ENCODE measurements around the gene BAIAP2L1.

Gene BAIAP2L1

DNA sequence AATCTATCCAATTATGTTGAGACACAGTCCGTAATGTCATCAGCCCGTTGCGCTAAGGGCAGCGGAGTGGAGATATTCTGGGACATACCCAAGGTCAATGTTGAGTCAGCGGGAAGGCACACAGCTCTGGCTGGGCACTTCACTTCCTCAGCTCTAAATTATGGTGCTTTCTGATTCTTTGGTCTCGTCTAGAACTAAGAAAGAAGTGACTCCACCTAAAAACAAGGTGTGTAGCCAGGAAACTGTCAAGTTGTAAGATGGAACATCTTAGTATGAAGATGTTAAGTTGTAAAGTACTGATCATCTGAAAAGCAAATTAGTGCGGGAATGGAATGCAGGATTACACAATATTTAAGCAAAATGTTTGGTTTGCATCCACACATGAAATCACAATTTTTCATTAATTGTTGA, 43.1 kb downstream of the BAIAP2L1 start:
- DNase-seq (ENCODE audit: low read depth, low spot score) = no peak
- Histone ChIP-seq H3K4me1 (ENCODE audit: insufficient read depth, insufficient read length) (peaks cover 11% of the 10 kb centered on the region), H3K36me3 (ENCODE audit: insufficient read depth, insufficient read length, low read length) (peaks cover 6% of the 10 kb centered on the region), H3K4me3 (ENCODE audit: insufficient read length, low read depth) (no peak overlapping the region), H3K27me3 (ENCODE audit: insufficient read depth, insufficient read length) (no peaks in the 10 kb centered on the region), H3K9me3 (ENCODE audit: insufficient read depth, low read length) (no peaks in the 10 kb centered on the region), H3K9ac (ENCODE audit: insufficient read length, low read depth) (no peak overlapping the region)
- TF ChIP-seq YY1 (IDR thresholded peaks at IDR 0.05; ENCODE audit: insufficient read depth, insufficient read length) (no peak), ZNF274 (IDR thresholded peaks at IDR 0.05; ENCODE audit: low read depth, low read length) (no peak), SUZ12 (IDR thresholded peaks at IDR 0.05; ENCODE audit: extremely low read depth, insufficient read depth, insufficient read length) (no peak)

DNA sequence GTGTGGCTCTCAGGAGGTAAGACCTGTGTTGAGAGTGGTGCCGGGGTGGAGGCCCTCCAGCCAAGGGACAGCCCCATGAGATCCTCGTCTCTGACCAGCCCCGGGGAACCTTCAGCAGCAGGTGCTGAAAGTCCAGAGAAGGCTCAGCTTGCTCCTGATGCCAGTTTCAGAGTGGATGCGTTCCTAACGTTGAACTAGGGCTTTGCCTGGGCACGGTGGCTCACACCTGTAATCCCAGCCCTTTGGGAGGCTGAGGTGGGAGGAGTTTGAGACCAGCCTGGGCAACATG, 45.7 kb downstream of the BAIAP2L1 start:
- Histone ChIP-seq H3K9me3 (ENCODE audit: insufficient read depth, low read length) (no peaks in the 10 kb centered on the region), H3K4me3 (ENCODE audit: insufficient read length, low read depth) (no peak overlapping the region), H3K36me3 (ENCODE audit: insufficient read depth, insufficient read length, low read length) (peaks cover 4% of the 10 kb centered on the region), H3K4me1 (ENCODE audit: insufficient read depth, insufficient read length) (peaks cover 6% of the 10 kb centered on the region), H3K9ac (ENCODE audit: insufficient read length, low read depth) (no peak overlapping the region), H3K27me3 (ENCODE audit: insufficient read depth, insufficient read length) (no peaks in the 10 kb centered on the region)
- TF ChIP-seq ZNF274 (IDR thresholded peaks at IDR 0.05; ENCODE audit: low read depth, low read length) (no peak), YY1 (IDR thresholded peaks at IDR 0.05; ENCODE audit: insufficient read depth, insufficient read length) (no peak), SUZ12 (IDR thresholded peaks at IDR 0.05; ENCODE audit: extremely low read depth, insufficient read depth, insufficient read length) (no peak)
- DNase-seq (ENCODE audit: low read depth, low spot score) = no peak

DNA sequence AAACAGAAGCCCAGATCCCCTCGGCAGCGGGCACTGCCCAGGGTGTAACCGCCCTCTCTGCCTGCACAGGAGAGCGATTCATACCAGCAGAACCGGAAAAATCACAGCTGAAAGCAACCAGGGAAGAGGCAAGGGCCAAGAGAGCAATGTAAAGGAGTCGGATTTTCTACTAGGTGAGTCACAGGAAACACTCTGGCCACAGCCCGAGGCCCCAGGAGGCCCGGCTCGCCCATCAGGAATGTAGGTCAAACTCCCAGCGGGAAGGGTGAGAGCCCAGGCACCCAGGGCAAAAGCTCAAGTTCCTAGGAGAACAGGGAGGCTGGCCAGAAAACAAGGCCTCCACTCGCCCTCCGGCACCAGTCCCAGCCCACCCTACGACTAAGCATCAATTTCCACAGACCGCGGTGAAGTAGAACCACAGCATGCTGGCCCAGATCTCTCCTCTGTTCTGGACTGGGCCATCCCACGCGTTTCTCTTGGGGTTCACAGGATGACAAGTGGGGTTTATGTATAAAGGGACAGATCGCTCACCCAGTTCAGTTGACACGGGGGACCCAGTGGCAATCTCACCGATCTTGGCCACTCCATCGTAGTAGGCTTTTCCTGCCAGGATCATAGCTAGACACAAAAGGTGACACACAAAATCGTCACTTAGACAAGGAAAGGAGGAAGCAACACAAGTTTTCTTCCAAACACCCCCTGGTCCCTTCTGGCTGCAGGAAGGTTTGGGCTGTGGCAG, 46.2 kb downstream of the BAIAP2L1 start:
- no peak for TF ChIP-seq YY1 (IDR thresholded peaks at IDR 0.05; ENCODE audit: insufficient read depth, insufficient read length)
- TF ChIP-seq SUZ12 (IDR thresholded peaks at IDR 0.05; ENCODE audit: extremely low read depth, insufficient read depth, insufficient read length) = no peak
- TF ChIP-seq ZNF274 (IDR thresholded peaks at IDR 0.05; ENCODE audit: low read depth, low read length) = no peak
- DNase-seq (ENCODE audit: low read depth, low spot score) = no peak

DNA sequence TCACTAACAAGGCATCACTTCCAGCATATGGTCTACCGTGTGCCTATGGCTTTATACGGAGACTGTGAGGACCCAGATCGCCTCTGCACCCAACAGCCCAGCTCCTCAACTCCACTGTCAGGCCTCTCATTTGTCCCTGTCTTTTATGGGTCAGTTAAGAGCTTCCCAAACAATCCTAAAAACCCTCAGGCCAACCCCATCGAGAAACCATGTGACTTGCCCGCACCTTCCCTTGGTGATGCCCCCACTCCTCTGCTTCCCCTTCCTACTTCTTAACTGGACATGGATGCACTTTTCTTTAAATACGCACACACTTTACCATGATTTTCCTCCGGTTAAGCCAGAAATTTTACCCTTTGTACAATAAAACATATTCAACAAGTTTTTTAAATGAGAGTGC, 46.8 kb downstream of the BAIAP2L1 start:
- Histone ChIP-seq H3K4me3 (ENCODE audit: insufficient read length, low read depth) (no peak overlapping the region), H3K27me3 (ENCODE audit: insufficient read depth, insufficient read length) (no peaks in the 10 kb centered on the region), H3K9ac (ENCODE audit: insufficient read length, low read depth) (no peak overlapping the region), H3K4me1 (ENCODE audit: insufficient read depth, insufficient read length) (peaks cover 6% of the 10 kb centered on the region), H3K9me3 (ENCODE audit: insufficient read depth, low read length) (no peaks in the 10 kb centered on the region), H3K36me3 (ENCODE audit: insufficient read depth, insufficient read length, low read length) (peaks cover 4% of the 10 kb centered on the region)
- no peak for DNase-seq (ENCODE audit: low read depth, low spot score)
- TF ChIP-seq SUZ12 (IDR thresholded peaks at IDR 0.05; ENCODE audit: extremely low read depth, insufficient read depth, insufficient read length) (no peak), YY1 (IDR thresholded peaks at IDR 0.05; ENCODE audit: insufficient read depth, insufficient read length) (no peak), ZNF274 (IDR thresholded peaks at IDR 0.05; ENCODE audit: low read depth, low read length) (no peak)

More for the DNA sequence above, 46.2 kb downstream of the BAIAP2L1 start:
- H3K4me1 ChIP-seq (ENCODE audit: insufficient read depth, insufficient read length) = peaks cover 6% of the 10 kb centered on the region
- no peak overlapping the region for H3K9ac ChIP-seq (ENCODE audit: insufficient read length, low read depth)
- H3K9me3 ChIP-seq (ENCODE audit: insufficient read depth, low read length) = no peaks in the 10 kb centered on the region
- H3K27me3 ChIP-seq (ENCODE audit: insufficient read depth, insufficient read length) = no peaks in the 10 kb centered on the region
- peaks cover 4% of the 10 kb centered on the region for H3K36me3 ChIP-seq (ENCODE audit: insufficient read depth, insufficient read length, low read length)
- no peak overlapping the region for H3K4me3 ChIP-seq (ENCODE audit: insufficient read length, low read depth)

DNA sequence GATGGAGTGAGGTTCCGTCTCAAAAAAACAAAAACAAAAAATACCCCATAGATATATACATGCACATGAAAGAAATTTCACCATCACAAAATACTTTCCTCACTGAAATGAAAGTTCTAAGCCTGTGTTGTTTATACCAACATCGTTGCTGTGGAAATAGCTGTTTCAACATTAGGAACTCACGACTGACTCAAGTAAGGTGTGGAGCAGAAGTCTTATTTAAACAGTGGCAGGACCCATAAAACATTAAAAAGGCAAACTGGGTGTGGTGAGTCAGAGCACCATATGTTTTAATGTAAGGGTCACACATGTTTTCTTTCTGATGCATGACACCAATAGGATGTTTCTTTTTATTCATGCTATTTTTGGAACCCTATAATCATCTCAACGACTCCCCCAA, 48.3 kb downstream of the BAIAP2L1 start:
- H3K4me1 ChIP-seq (ENCODE audit: insufficient read depth, insufficient read length) = peaks cover 6% of the 10 kb centered on the region
- no peak overlapping the region for H3K4me3 ChIP-seq (ENCODE audit: insufficient read length, low read depth)
- H3K9me3 ChIP-seq (ENCODE audit: insufficient read depth, low read length) = no peaks in the 10 kb centered on the region
- DNase-seq (ENCODE audit: low read depth, low spot score) = no peak
- H3K36me3 ChIP-seq (ENCODE audit: insufficient read depth, insufficient read length, low read length) = peaks cover 2% of the 10 kb centered on the region
- no peak overlapping the region for H3K9ac ChIP-seq (ENCODE audit: insufficient read length, low read depth)
- no peak for TF ChIP-seq SUZ12 (IDR thresholded peaks at IDR 0.05; ENCODE audit: extremely low read depth, insufficient read depth, insufficient read length)
- TF ChIP-seq ZNF274 (IDR thresholded peaks at IDR 0.05; ENCODE audit: low read depth, low read length) = no peak
- TF ChIP-seq YY1 (IDR thresholded peaks at IDR 0.05; ENCODE audit: insufficient read depth, insufficient read length) = no peak
- no peaks in the 10 kb centered on the region for H3K27me3 ChIP-seq (ENCODE audit: insufficient read depth, insufficient read length)

DNA sequence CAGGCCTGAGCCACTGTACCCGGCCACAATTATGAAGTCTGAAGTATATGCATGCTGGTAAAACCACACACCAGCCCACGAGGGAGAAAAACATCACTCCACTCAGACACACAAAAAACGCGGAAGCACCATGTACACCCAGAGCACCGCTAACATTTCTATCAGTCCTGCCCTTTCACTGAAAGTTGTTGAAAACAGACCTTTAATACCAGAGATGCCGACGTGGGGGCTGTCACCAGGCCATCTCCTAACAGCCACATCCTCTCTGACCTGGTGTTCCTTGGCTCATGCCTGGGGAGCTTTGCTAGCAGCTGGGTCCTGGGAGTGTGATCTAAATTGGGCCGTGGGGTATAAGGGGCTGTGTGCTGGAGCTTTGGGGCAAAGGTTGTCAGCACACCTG, 49.8 kb downstream of the BAIAP2L1 start:
- H3K9ac ChIP-seq (ENCODE audit: insufficient read length, low read depth) = no peak overlapping the region
- TF ChIP-seq ZNF274 (IDR thresholded peaks at IDR 0.05; ENCODE audit: low read depth, low read length) = no peak
- TF ChIP-seq SUZ12 (IDR thresholded peaks at IDR 0.05; ENCODE audit: extremely low read depth, insufficient read depth, insufficient read length) = no peak
- no peak for TF ChIP-seq YY1 (IDR thresholded peaks at IDR 0.05; ENCODE audit: insufficient read depth, insufficient read length)

DNA sequence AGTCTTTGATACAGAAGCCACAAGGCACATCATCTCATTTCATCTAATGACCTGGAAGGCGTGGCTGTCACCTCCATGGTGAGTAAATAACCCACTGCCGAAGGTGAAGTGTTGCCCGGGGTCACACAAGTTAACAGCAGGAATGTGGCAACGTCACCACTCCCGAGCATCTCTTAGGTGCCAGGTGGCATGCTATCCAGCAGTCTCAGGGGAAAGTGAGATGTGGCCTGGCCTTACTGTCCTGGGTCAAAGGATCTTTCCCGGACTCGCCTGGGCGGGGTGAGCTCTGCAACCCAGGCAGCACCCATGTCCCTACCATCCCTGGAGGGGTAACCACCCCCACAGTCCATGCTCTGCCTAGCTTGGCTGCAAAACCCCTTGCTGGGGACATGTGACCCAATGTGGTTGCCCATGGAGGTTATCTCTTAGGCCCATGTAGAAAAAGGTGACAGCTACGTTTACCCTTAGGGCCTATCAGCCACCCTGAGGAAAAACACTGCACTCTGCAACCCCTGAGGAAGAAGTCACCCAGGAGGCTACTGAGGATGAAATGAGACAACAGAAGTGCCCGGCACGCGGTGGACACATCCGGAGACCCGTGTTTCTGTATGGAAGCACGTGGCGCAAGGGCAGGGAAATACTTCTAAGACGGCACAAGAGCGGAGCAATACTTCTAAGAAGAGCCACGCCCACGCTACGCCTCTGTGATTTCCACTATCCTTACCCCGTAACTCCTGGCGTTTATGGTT, 52.0 kb downstream of the BAIAP2L1 start:
- no peak overlapping the region for H3K9ac ChIP-seq (ENCODE audit: insufficient read length, low read depth)
- TF ChIP-seq YY1 (IDR thresholded peaks at IDR 0.05; ENCODE audit: insufficient read depth, insufficient read length) (no peak), ZNF274 (IDR thresholded peaks at IDR 0.05; ENCODE audit: low read depth, low read length) (no peak), SUZ12 (IDR thresholded peaks at IDR 0.05; ENCODE audit: extremely low read depth, insufficient read depth, insufficient read length) (no peak)
- H3K27me3 ChIP-seq (ENCODE audit: insufficient read depth, insufficient read length) = no peaks in the 10 kb centered on the region
- H3K36me3 ChIP-seq (ENCODE audit: insufficient read depth, insufficient read length, low read length) = peaks cover 3% of the 10 kb centered on the region
- H3K4me1 ChIP-seq (ENCODE audit: insufficient read depth, insufficient read length) = no peaks in the 10 kb centered on the region
- no peak overlapping the region for H3K4me3 ChIP-seq (ENCODE audit: insufficient read length, low read depth)
- H3K9me3 ChIP-seq (ENCODE audit: insufficient read depth, low read length) = no peaks in the 10 kb centered on the region
- DNase-seq (ENCODE audit: low read depth, low spot score) = no peak

More for the DNA sequence above, 49.8 kb downstream of the BAIAP2L1 start:
- Histone ChIP-seq H3K9me3 (ENCODE audit: insufficient read depth, low read length) (no peaks in the 10 kb centered on the region), H3K4me1 (ENCODE audit: insufficient read depth, insufficient read length) (peaks cover 6% of the 10 kb centered on the region), H3K27me3 (ENCODE audit: insufficient read depth, insufficient read length) (no peaks in the 10 kb centered on the region), H3K36me3 (ENCODE audit: insufficient read depth, insufficient read length, low read length) (peaks cover 3% of the 10 kb centered on the region), H3K4me3 (ENCODE audit: insufficient read length, low read depth) (no peak overlapping the region)
- DNase-seq (ENCODE audit: low read depth, low spot score) = no peak
